ENCODE measurements around the gene TPGS1. TPM values are rescaled to one million over a fixed set of nuclear protein-coding genes. Genes with fewer than 3 reads are reported as not detected.
A peak's percentile ranks its signal among the peaks of the same experiment; 100 is the strongest.

The TPGS1 gene
- total and polyA plus RNA-seq, 2 donors from 2014 or later: 17.9 to 23.1 TPM

DNA sequence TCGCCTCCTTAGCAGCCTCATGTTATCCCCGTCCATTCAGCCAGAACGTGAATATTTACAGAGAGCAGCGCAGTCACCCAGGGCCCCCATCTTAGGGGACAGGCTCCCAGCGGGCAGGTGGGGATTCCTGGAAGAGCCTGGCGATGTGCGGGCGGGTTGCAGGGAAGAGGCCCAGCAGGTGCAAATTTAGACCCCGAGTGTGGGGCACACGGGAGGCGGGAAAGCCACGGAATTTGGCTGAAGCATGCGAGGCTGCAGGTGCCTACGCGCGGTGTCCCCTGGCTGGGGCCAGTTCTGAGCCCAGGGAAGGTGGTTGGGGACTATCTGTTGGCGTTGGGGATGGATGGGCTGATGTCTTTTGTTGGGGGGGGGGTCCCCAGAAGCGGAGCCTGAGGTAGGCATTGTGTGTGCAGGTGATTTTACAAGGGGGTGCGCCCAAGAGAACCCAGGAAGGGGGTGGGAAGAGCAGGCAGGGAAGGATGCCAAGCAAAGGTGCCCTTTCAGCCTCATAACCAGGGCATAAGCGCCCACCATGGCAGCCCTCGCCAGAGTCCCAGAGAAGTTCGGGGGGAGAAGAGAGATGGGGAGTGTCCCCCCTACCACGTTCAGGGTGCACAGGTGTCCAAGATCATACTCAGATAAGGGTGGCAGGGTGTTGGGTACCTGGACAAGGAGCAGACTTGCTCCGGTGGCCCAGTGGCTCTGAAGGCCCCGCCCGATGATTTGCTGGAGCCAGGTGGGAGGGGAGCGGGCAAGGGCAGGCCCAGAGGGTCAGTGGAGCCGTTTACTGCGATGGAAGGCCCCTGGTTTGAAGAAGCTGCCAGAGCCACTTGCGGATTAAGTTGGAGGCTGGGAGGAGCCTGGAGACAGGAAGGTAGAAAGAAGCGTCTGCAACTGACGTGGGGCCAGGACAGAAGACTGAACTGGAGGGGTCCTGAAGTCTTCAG lies 1.2 kb downstream of the TPGS1 start:
- peak overlapping the region in 2 of 3 donors; percentile 40 to 53 for H3K9ac ChIP-seq (ENCODE audit: low read length in 3 of 3)
- TF ChIP-seq, protein P1, sequence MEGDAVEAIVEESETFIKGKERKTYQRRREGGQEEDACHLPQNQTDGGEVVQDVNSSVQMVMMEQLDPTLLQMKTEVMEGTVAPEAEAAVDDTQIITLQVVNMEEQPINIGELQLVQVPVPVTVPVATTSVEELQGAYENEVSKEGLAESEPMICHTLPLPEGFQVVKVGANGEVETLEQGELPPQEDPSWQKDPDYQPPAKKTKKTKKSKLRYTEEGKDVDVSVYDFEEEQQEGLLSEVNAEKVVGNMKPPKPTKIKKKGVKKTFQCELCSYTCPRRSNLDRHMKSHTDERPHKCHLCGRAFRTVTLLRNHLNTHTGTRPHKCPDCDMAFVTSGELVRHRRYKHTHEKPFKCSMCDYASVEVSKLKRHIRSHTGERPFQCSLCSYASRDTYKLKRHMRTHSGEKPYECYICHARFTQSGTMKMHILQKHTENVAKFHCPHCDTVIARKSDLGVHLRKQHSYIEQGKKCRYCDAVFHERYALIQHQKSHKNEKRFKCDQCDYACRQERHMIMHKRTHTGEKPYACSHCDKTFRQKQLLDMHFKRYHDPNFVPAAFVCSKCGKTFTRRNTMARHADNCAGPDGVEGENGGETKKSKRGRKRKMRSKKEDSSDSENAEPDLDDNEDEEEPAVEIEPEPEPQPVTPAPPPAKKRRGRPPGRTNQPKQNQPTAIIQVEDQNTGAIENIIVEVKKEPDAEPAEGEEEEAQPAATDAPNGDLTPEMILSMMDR (IDR thresholded peaks at IDR 0.05; ENCODE audit: borderline replicate concordance, extremely low read depth, insufficient read depth): no peak
- peak in 1 of 5 donors; percentile 73 for DNase-seq
- peaks cover 0 to 5% (median 0%) of the 10 kb centered on the region in 3 donors for H3K36me3 ChIP-seq (ENCODE audit: control insufficient read depth in 2 of 3, insufficient read depth in 3 of 3, low read length in 3 of 3)
- intact Hi-C loops (cut with DNase I): no loop called here
- H3K27ac ChIP-seq (ENCODE audit: low read depth in 2 of 2, low read length in 2 of 2): no peak overlapping the region
- H3K9me3 ChIP-seq (ENCODE audit: control insufficient read depth in 2 of 3, insufficient read depth in 1 of 3, low read length in 3 of 3): no peaks in the 10 kb centered on the region
- peaks cover 0 to 14% (median 3%) of the 10 kb centered on the region in 3 donors for H3K4me1 ChIP-seq (ENCODE audit: control insufficient read depth in 2 of 3, insufficient read depth in 2 of 3, low read depth in 1 of 3, low read length in 3 of 3)
- peak overlapping the region; percentile 76 to 84 (median 81) for H3K4me3 ChIP-seq (ENCODE audit: low read length in 3 of 3)
- H3K27me3 ChIP-seq (ENCODE audit: control insufficient read depth, insufficient read depth, low read length): no peaks in the 10 kb centered on the region
- no peak for FAIRE-seq

GRCh38 chr19:510606-511100 lies 3.4 kb downstream of the TPGS1 start:
- Histone ChIP-seq H3K9me3 (ENCODE audit: control insufficient read depth in 2 of 3, insufficient read depth in 1 of 3, low read length in 3 of 3) (no peaks in the 10 kb centered on the region), H3K9ac (ENCODE audit: low read length in 3 of 3) (no peak overlapping the region)
- TF ChIP-seq, protein P1 (IDR thresholded peaks at IDR 0.05; ENCODE audit: borderline replicate concordance, extremely low read depth, insufficient read depth): peak; percentile 66

DNA sequence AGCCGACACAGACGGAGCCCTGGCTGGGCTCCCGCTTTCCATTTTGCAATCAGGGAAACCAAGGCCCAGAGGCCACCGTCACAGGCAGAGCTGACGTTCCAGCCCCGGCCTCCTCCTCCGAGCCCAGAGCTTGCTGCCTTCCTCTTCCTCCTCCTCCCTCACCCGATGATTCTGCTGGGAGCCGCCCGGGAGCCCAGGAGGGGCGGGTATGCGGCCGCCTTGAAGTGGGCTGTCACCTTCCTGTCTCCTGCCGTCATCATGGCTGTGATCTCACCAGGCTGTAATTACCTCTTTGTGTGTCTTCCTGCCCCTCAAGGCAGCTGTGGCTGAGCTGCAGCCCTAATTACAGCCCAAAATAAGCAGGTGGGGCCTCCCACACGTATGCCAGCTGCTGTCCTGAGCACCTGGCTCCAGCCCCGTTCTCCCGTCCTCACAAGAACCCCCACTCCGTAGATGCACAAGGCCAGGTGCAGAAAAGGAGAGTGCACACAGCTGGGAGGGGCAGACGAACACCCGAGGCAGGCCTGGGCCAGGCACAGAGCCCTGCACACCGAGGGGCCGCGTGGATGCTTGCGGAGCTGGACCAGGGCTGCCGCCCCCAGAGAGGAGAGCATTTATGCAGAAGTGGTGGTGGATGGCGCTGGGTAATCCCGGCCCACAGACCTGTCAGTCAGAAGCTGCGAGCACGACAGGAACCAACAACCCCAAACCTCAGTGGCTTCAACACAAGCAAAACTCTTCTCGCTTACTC lies 4.0 kb downstream of the TPGS1 start:
- FAIRE-seq (no peak), DNase-seq (peak in 3 of 5 donors; percentile 56 to 79 (median 71))
- Histone ChIP-seq H3K9me3 (ENCODE audit: control insufficient read depth in 2 of 3, insufficient read depth in 1 of 3, low read length in 3 of 3) (no peaks in the 10 kb centered on the region), H3K4me3 (ENCODE audit: low read length in 3 of 3) (no peak overlapping the region), H3K27me3 (ENCODE audit: control insufficient read depth, insufficient read depth, low read length) (no peaks in the 10 kb centered on the region), H3K36me3 (ENCODE audit: control insufficient read depth in 2 of 3, insufficient read depth in 3 of 3, low read length in 3 of 3) (peaks cover 0 to 5% (median 4%) of the 10 kb centered on the region in 3 donors), H3K27ac (ENCODE audit: low read depth in 2 of 2, low read length in 2 of 2) (no peak overlapping the region), H3K4me1 (ENCODE audit: control insufficient read depth in 2 of 3, insufficient read depth in 2 of 3, low read depth in 1 of 3, low read length in 3 of 3) (peaks cover 0 to 13% (median 3%) of the 10 kb centered on the region in 3 donors), H3K9ac (ENCODE audit: low read length in 3 of 3) (no peak overlapping the region)
- TF ChIP-seq, protein P1 (IDR thresholded peaks at IDR 0.05; ENCODE audit: borderline replicate concordance, extremely low read depth, insufficient read depth): no peak
- intact Hi-C loops (cut with DNase I): no loop called here

More at GRCh38 chr19:510606-511100, 3.4 kb downstream of the TPGS1 start:
- Histone ChIP-seq H3K27ac (ENCODE audit: low read depth in 2 of 2, low read length in 2 of 2) (no peak overlapping the region), H3K4me3 (ENCODE audit: low read length in 3 of 3) (no peak overlapping the region), H3K4me1 (ENCODE audit: control insufficient read depth in 2 of 3, insufficient read depth in 2 of 3, low read depth in 1 of 3, low read length in 3 of 3) (peaks cover 0 to 14% (median 3%) of the 10 kb centered on the region in 3 donors), H3K36me3 (ENCODE audit: control insufficient read depth in 2 of 3, insufficient read depth in 3 of 3, low read length in 3 of 3) (peaks cover 0 to 5% (median 4%) of the 10 kb centered on the region in 3 donors), H3K27me3 (ENCODE audit: control insufficient read depth, insufficient read depth, low read length) (no peaks in the 10 kb centered on the region)
- no peak for FAIRE-seq
- peak; percentile 88 to 93 (median 91) for DNase-seq
- intact Hi-C loops (cut with DNase I): no loop called here

All from kidney (tissue), 14 donors.